SK-N-SH (cell line): ENCODE data around the gene ODF2L. TPM values are rescaled to one million over a fixed set of nuclear protein-coding genes. Genes with fewer than 3 reads are reported as not detected.

Experiments
- CTCF ChIA-PET: fragments of 300-600, 350-600 bp; formaldehyde crosslinking; extraction: SDS; loops from one replicate; lab custom pipeline; 2021; lab: Yijun Ruan, JAX
- POLR2A ChIA-PET: fragments of 350-600 bp; sonication (Branson Sonifier 250); formaldehyde crosslinking; extraction: SDS; loops from one replicate; lab custom pipeline; 2020; ENCODE audit warnings: antibody characterized with exemption, inconsistent platforms; lab: Yijun Ruan, JAX
- DNase-seq: peaks from one replicate; pipeline ENCODE4 v3.0.0; 2012
- H2AFZ ChIP-seq: fragments of 200-600 bp; sonication (generic); 2 replicates; pipeline ENCODE4 v1.8.1; 2016; ENCODE audit warnings: antibody characterized with exemption, mild to moderate bottlenecking, low read depth
- H3F3A ChIP-seq: fragments of 200-600 bp; sonication (generic); replicated peaks from 2 replicates; pipeline ENCODE3; 2016; ENCODE audit warnings: antibody characterized with exemption, mild to moderate bottlenecking; ENCODE audit not compliant: insufficient read depth
- H3K27ac ChIP-seq, 2 experiments: fragments of 200-500 bp in 1 of 2; fragments of 200-600 bp in 1 of 2; sonication (Bioruptor generic) in 1 of 2; sonication (generic), shearing (Covaris generic) in 1 of 2; 2 replicates each; pipeline versions ENCODE4 v1.5.1 to v1.6.1; 2014 to 2016; ENCODE audit warnings: low read depth in 2 of 2, inconsistent platforms in 1 of 2, low read length in 1 of 2, mild to moderate bottlenecking in 1 of 2, mixed read lengths in 1 of 2
- H3K27me3 ChIP-seq: fragments of 200-600 bp; sonication (generic), shearing (Covaris generic); 2 replicates; pipeline ENCODE4 v1.6.1; 2016; ENCODE audit warnings: mixed run types; ENCODE audit not compliant: insufficient read depth
- H3K36me3 ChIP-seq, 2 experiments: fragments of 200-500 bp in 1 of 2; fragments of 200-600 bp in 1 of 2; sonication (Bioruptor generic) in 1 of 2; sonication (generic) in 1 of 2; replicated peaks in 1 of 2; 2 replicates each; pipeline versions ENCODE3 to v1.5.1; 2014 to 2016; ENCODE audit warnings: low read length in 1 of 2, mild to moderate bottlenecking in 1 of 2; ENCODE audit not compliant: insufficient read depth in 2 of 2, control insufficient read depth in 1 of 2
- H3K4me1 ChIP-seq, 2 experiments: fragments of 200-500 bp in 1 of 2; fragments of 200-600 bp in 1 of 2; sonication (Bioruptor generic) in 1 of 2; sonication (generic), shearing (Covaris generic) in 1 of 2; 2 replicates each; pipeline versions ENCODE4 v1.5.1 to v1.6.1; 2014 to 2016; ENCODE audit warnings: low read depth in 1 of 2, low read length in 1 of 2, mixed run types in 1 of 2; ENCODE audit not compliant: insufficient read depth in 2 of 2, control insufficient read depth in 1 of 2
- H3K4me2 ChIP-seq: fragments of 200-600 bp; sonication (generic), shearing (Covaris generic); 2 replicates; pipeline ENCODE4 v1.6.1; 2017; ENCODE audit warnings: mixed run types
- H3K4me3 ChIP-seq, 2 experiments: fragments of 200-500 bp in 1 of 2; fragments of 200-600 bp in 1 of 2; sonication (Bioruptor generic) in 1 of 2; sonication (generic), shearing (Covaris generic) in 1 of 2; 2 replicates each; pipeline versions ENCODE4 v1.5.1 to v1.8.1; 2014 to 2016; ENCODE audit warnings: low read depth in 2 of 2, inconsistent platforms in 1 of 2, low read length in 1 of 2, mild to moderate bottlenecking in 1 of 2, mixed read lengths in 1 of 2, moderate library complexity in 1 of 2
- H3K79me2 ChIP-seq: fragments of 200-600 bp; sonication (generic); 2 replicates; pipeline ENCODE4 v1.8.1; 2017; ENCODE audit warnings: mild to moderate bottlenecking; ENCODE audit not compliant: insufficient read depth
- H3K9ac ChIP-seq: fragments of 200-600 bp; sonication (generic); 2 replicates; pipeline ENCODE4 v1.6.1; 2017; ENCODE audit warnings: mixed run types
- H3K9me2 ChIP-seq: fragments of 200-600 bp; sonication (generic); 2 replicates; pipeline ENCODE4 v1.6.1; 2017; ENCODE audit warnings: mixed run types
- H3K9me3 ChIP-seq: fragments of 200-600 bp; sonication (generic); 2 replicates; pipeline ENCODE4 v1.6.1; 2017; ENCODE audit warnings: mixed run types, mild to moderate bottlenecking, moderate library complexity
- H4K20me1 ChIP-seq: fragments of 200-600 bp; sonication (generic); 2 replicates; pipeline ENCODE4 v1.6.1; 2017; ENCODE audit warnings: mild to moderate bottlenecking, mixed run types; ENCODE audit not compliant: insufficient read depth
- GABPA ChIP-seq: IDR thresholded peaks from 2 replicates; pipeline ENCODE4 v1.4.0; 2012; ENCODE audit warnings: low read depth, mild to moderate bottlenecking
- MXI1 ChIP-seq: IDR thresholded peaks from 2 replicates; pipeline ENCODE4 v1.6.1; 2012; ENCODE audit warnings: mild to moderate bottlenecking, low read depth, low read length, improper control_type of control experiment
- POLR2AphosphoS5 ChIP-seq: IDR thresholded peaks from 2 replicates; pipeline ENCODE4 v1.6.1; 2012; ENCODE audit warnings: low read depth, low read length
- RCOR1 ChIP-seq: fragments of 150-350 bp; IDR thresholded peaks from 2 replicates; pipeline ENCODE4 v1.6.1; 2017; ENCODE audit warnings: antibody characterized with exemption, low read length
- RFX5 ChIP-seq: IDR thresholded peaks from 2 replicates; pipeline ENCODE4 v1.6.1; 2012; ENCODE audit warnings: mild to moderate bottlenecking, improper control_type of control experiment, low read length
- SIN3A ChIP-seq: IDR thresholded peaks from 2 replicates; pipeline ENCODE4 v1.6.1; 2012; ENCODE audit warnings: low read depth, mild to moderate bottlenecking, low read length, moderate library complexity, borderline replicate concordance
- SMC3 ChIP-seq: IDR thresholded peaks from 2 replicates; pipeline ENCODE4 v1.6.1; 2012; ENCODE audit warnings: low read depth, low read length, improper control_type of control experiment
- TEAD4 ChIP-seq: IDR thresholded peaks from 2 replicates; pipeline ENCODE4 v1.4.0; 2012; ENCODE audit warnings: mild to moderate bottlenecking, borderline replicate concordance; ENCODE audit not compliant: insufficient read depth
- ZBTB33 ChIP-seq: IDR thresholded peaks from 2 replicates; pipeline ENCODE4 v1.4.0; 2012; ENCODE audit warnings: low read depth, borderline replicate concordance
- WGBS: methylation state at CpG from one replicate; pipeline ENCODE4 v1.1.6; 2017; ENCODE audit warnings: low lambda C conversion rate; 5-methylcytosine and 5-hydroxymethylcytosine counted together
- polyA plus RNA-seq, 3 experiments: library from polyadenylated mRNA; depleted of rRNA; stranded (reverse); fragments of >200 nt; gene quantifications; 2 replicates each; pipeline ENCODE4 v1.2.3, GENCODE V29; 2012
- small RNA-seq, 7 experiments: library from RNA; depleted of rRNA; stranded (forward); fragments of <200 nt; gene quantifications; one replicate each; pipeline ENCODE3, GENCODE V24; 2012
- TF ChIP-seq, protein P1 (sequence below): IDR thresholded peaks from 2 replicates; pipeline ENCODE4 v1.4.0; 2012; ENCODE audit warnings: low read depth, borderline replicate concordance

The ODF2L gene
- polyA plus RNA-seq, 1 of the 3 experiments (the other 2 are of a cell fraction): 5.3 TPM

DNA sequence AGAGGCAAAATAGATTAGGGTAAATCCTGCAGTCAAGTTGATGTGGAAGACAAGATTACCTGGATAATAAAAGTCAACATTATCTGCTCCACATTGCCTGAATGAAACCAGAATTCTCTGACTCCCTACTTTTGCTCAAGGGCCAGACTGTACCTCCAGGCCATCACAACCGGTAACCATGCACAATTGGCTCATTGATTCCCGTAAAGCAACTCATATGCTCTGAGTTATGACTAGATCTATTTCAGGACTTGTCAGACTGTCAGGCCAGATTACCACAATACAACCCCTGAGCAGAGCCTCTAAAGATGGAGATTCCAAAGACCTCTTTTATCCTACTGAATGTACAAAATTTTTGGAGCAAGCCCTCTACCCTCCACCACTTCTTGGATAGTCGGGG lies 90.4 kb downstream of the ODF2L start:
- POLR2A ChIA-PET: no interaction called here

GRCh38 chr1:86303041-86303690 lies 93.0 kb downstream of the ODF2L start:
- POLR2A ChIA-PET: no interaction called here
- WGBS: 24% methylated on average over 1 of the region's 1 CpG
- no peaks in the 10 kb centered on the region for H3K27me3 ChIP-seq
- H3K4me1 ChIP-seq: no peaks in the 10 kb centered on the region
- no peak overlapping the region for H2AFZ ChIP-seq
- H3K9me2 ChIP-seq: no peaks in the 10 kb centered on the region; the same call in 1 of the 2 replicates
- no peaks in the 10 kb centered on the region for H3K79me2 ChIP-seq
- DNase-seq: no peak
- no peak overlapping the region for H3K4me3 ChIP-seq
- H3K27ac ChIP-seq: no peak overlapping the region
- CTCF ChIA-PET: no interaction called here
- TF ChIP-seq RCOR1 (no peak), MXI1 (no peak), RFX5 (no peak), ZBTB33 (no peak)
- no peaks in the 10 kb centered on the region for H3K36me3 ChIP-seq
- no peaks in the 10 kb centered on the region for H3K9me3 ChIP-seq
- H4K20me1 ChIP-seq: no peaks in the 10 kb centered on the region
- H3K4me2 ChIP-seq: no peak overlapping the region
- H3F3A ChIP-seq: no peaks in the 10 kb centered on the region
- H3K9ac ChIP-seq: no peak overlapping the region

More for the DNA sequence above, 90.4 kb downstream of the ODF2L start:
- DNase-seq: no peak
- H3K4me2 ChIP-seq: no peak overlapping the region
- TF ChIP-seq, protein P1, sequence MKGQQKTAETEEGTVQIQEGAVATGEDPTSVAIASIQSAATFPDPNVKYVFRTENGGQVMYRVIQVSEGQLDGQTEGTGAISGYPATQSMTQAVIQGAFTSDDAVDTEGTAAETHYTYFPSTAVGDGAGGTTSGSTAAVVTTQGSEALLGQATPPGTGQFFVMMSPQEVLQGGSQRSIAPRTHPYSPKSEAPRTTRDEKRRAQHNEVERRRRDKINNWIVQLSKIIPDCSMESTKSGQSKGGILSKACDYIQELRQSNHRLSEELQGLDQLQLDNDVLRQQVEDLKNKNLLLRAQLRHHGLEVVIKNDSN: no peak
- TF ChIP-seq SIN3A (no peak), POLR2AphosphoS5 (no peak), MXI1 (no peak), GABPA (no peak), TEAD4 (no peak), RCOR1 (no peak), SMC3 (no peak)
- TF ChIP-seq, all 33 proteins: peak for 0
- no peak overlapping the region for H2AFZ ChIP-seq
- H3K9me3 ChIP-seq: no peaks in the 10 kb centered on the region
- no peaks in the 10 kb centered on the region for H3K36me3 ChIP-seq
- no peak overlapping the region for H3K4me3 ChIP-seq
- H3K79me2 ChIP-seq: no peaks in the 10 kb centered on the region
- H3K9ac ChIP-seq: no peak overlapping the region
- no peak overlapping the region for H3K27ac ChIP-seq
- H3K4me1 ChIP-seq: no peaks in the 10 kb centered on the region
- CTCF ChIA-PET: no interaction called here
- no peaks in the 10 kb centered on the region for H3K9me2 ChIP-seq
- no peaks in the 10 kb centered on the region for H4K20me1 ChIP-seq
- no peaks in the 10 kb centered on the region for H3F3A ChIP-seq
- H3K27me3 ChIP-seq: no peaks in the 10 kb centered on the region
- 11% methylated on average over 3 of the region's 3 CpGs for WGBS

Small RNA genes lying within 50 kb of the gene (small RNA-seq; reads per million reads assigned to genes)
- 0 reads per million in 7 experiments for gene MIR7856

Other genes with a start within 250 kb of the ODF2L start
- not detected in 2 replicates for gene COL24A1, start 239.6 kb downstream of the ODF2L start, polyA plus RNA-seq (2012; rRNA removed)
- 0.02 TPM in 2 replicates for gene CLCA2, start 27.8 kb upstream of the ODF2L start, polyA plus RNA-seq (2012; rRNA removed)
- gene CLCA1, start 72.6 kb upstream of the ODF2L start, polyA plus RNA-seq (2012; rRNA removed): not detected in 2 replicates
- not detected in 2 replicates for gene CLCA4, start 150.8 kb upstream of the ODF2L start, polyA plus RNA-seq (2012; rRNA removed)